NK-92 treated with Interleukin-12 subunit alpha and Interleukin-12 subunit beta, amount 100 ng/mL, for 24 hours (cell line): ENCODE results near the gene LPP.
"Not testable (repeated sequence)": the region's sequence is repeated elsewhere in the genome, so short reads cannot be mapped to it uniquely, and the experiment has no call there.

Source experiments
- DNase-seq: peaks from one replicate; lab custom pipeline; 2025; lab: John Stamatoyannopoulos, UW

Gene LPP

GRCh38 chr3:188154014-188154808 lies at the start of gene LPP:
TSS of gene LPP (plus strand) at chr3:188154157. CDS start at chr3:188406121, 251,964 bp downstream.
- DNase-seq, result peak; percentile 87

GRCh38 chr3:188106006-188106405 lies 48.0 kb upstream of the LPP start:
- DNase-seq, result no peak

GRCh38 chr3:188106454-188106853 lies 47.5 kb upstream of the LPP start:
- no peak for DNase-seq

GRCh38 chr3:188106887-188107830 lies 46.8 kb upstream of the LPP start:
- DNase-seq, result no peak

- DNase-seq, result no peak
Observed at GRCh38 chr3:188108703-188109412, 45.1 kb upstream of the LPP start.

GRCh38 chr3:188111002-188111584 lies 42.9 kb upstream of the LPP start:
- DNase-seq, result no peak

GRCh38 chr3:188113756-188114155 lies 40.2 kb upstream of the LPP start:
- no peak for DNase-seq

- DNase-seq, result no peak
Observed at GRCh38 chr3:188119846-188120245, 34.1 kb upstream of the LPP start.

- DNase-seq, result no peak
Observed at GRCh38 chr3:188122571-188123169, 31.3 kb upstream of the LPP start.

GRCh38 chr3:188123170-188123905 lies 30.6 kb upstream of the LPP start:
- no peak for DNase-seq

GRCh38 chr3:188124184-188124583 lies 29.8 kb upstream of the LPP start:
- DNase-seq, result no peak

- no peak for DNase-seq
Observed at GRCh38 chr3:188125076-188125475, 28.9 kb upstream of the LPP start.

- no peak for DNase-seq
Observed at GRCh38 chr3:188126276-188126675, 27.7 kb upstream of the LPP start.

GRCh38 chr3:188126934-188127333 lies 27.0 kb upstream of the LPP start:
- DNase-seq, result no peak

GRCh38 chr3:188128905-188129304 lies 25.1 kb upstream of the LPP start:
- no peak for DNase-seq

- not testable (repeated sequence) for DNase-seq
Observed at GRCh38 chr3:188131023-188131422, 22.9 kb upstream of the LPP start.

GRCh38 chr3:188133219-188133618 lies 20.7 kb upstream of the LPP start:
- no peak for DNase-seq

GRCh38 chr3:188133646-188134045 lies 20.3 kb upstream of the LPP start:
- DNase-seq, result no peak

GRCh38 chr3:188134079-188134478 lies 19.9 kb upstream of the LPP start:
- DNase-seq, result no peak

GRCh38 chr3:188134856-188135255 lies 19.1 kb upstream of the LPP start:
- DNase-seq, result no peak

GRCh38 chr3:188135271-188135670 lies 18.7 kb upstream of the LPP start:
- DNase-seq, result no peak
